Loucy (cell line): ENCODE results near the gene MBNL1.

Experiments
- H2AFZ ChIP-seq: fragments of 200-600 bp; sonication (generic); 2 replicates; pipeline ENCODE4 v1.6.0; 2016; ENCODE audit warnings: antibody characterized with exemption, mild to moderate bottlenecking, low read length, moderate library complexity
- H3F3A ChIP-seq: fragments of 200-600 bp; 2 replicates; pipeline ENCODE4 v1.6.0; 2016; ENCODE audit warnings: antibody characterized with exemption, low read depth, mild to moderate bottlenecking
- H3K27me3 ChIP-seq: fragments of 200-600 bp; sonication (generic); 2 replicates; pipeline ENCODE4 v1.6.1; 2014; ENCODE audit warnings: low read length, mild to moderate bottlenecking; ENCODE audit not compliant: insufficient read depth, poor library complexity, severe bottlenecking
- H3K36me3 ChIP-seq: fragments of 200-600 bp; sonication (generic); 2 replicates; pipeline ENCODE4 v1.6.1; 2016; ENCODE audit warnings: low read length; ENCODE audit not compliant: insufficient read depth
- H3K4me1 ChIP-seq: fragments of 200-600 bp; sonication (generic); 2 replicates; pipeline ENCODE4 v1.5.1; 2014; ENCODE audit warnings: low read length, mild to moderate bottlenecking; ENCODE audit not compliant: insufficient read depth, poor library complexity, severe bottlenecking
- H3K4me2 ChIP-seq: fragments of 200-600 bp; sonication (generic); 2 replicates; pipeline ENCODE4 v1.6.0; 2014; ENCODE audit warnings: antibody characterized with exemption, low read length, low read depth, mild to moderate bottlenecking; ENCODE audit not compliant: poor library complexity, severe bottlenecking
- H3K4me3 ChIP-seq: fragments of 200-600 bp; sonication (generic); 2 replicates; pipeline ENCODE4 v1.5.1; 2014; ENCODE audit warnings: low read length, mild to moderate bottlenecking, mixed read lengths; ENCODE audit not compliant: poor library complexity, severe bottlenecking
- H3K79me2 ChIP-seq: fragments of 200-600 bp; sonication (generic); 2 replicates; pipeline ENCODE4 v1.6.1; 2014; ENCODE audit warnings: low read length; ENCODE audit not compliant: insufficient read depth
- H3K9ac ChIP-seq: fragments of 200-600 bp; sonication (generic); 2 replicates; pipeline ENCODE4 v1.6.0; 2014; ENCODE audit warnings: mild to moderate bottlenecking, low read depth, low read length, moderate library complexity; ENCODE audit not compliant: poor library complexity, severe bottlenecking
- H3K9me2 ChIP-seq: fragments of 200-600 bp; sonication (generic); replicated peaks from 2 replicates; pipeline ENCODE4 v1.6.1; 2016; ENCODE audit warnings: low read depth, low read length, mixed read lengths
- H3K9me3 ChIP-seq: fragments of 200-600 bp; sonication (generic); 2 replicates; pipeline ENCODE4 v1.6.1; 2014; ENCODE audit warnings: mild to moderate bottlenecking, antibody characterized with exemption, low read length, low read depth; ENCODE audit not compliant: insufficient read depth
- H4K20me1 ChIP-seq: fragments of 200-600 bp; sonication (generic); 2 replicates; pipeline ENCODE4 v1.6.0; 2014; ENCODE audit warnings: antibody characterized with exemption, low read length, mild to moderate bottlenecking; ENCODE audit not compliant: insufficient read depth, poor library complexity, severe bottlenecking
- EZH2phosphoT487 ChIP-seq: fragments of 200-600 bp; IDR thresholded peaks from 2 replicates; pipeline ENCODE4 v1.6.1; 2018; ENCODE audit warnings: antibody characterized with exemption, mild to moderate bottlenecking, moderate library complexity, borderline replicate concordance
- TF ChIP-seq, protein P1 (sequence below): fragments of 200-600 bp; sonication (generic); conservative IDR thresholded peaks from 2 replicates; pipeline ENCODE4 v1.5.1; 2014; ENCODE audit warnings: mild to moderate bottlenecking, antibody characterized with exemption, low read length

Gene MBNL1

DNA sequence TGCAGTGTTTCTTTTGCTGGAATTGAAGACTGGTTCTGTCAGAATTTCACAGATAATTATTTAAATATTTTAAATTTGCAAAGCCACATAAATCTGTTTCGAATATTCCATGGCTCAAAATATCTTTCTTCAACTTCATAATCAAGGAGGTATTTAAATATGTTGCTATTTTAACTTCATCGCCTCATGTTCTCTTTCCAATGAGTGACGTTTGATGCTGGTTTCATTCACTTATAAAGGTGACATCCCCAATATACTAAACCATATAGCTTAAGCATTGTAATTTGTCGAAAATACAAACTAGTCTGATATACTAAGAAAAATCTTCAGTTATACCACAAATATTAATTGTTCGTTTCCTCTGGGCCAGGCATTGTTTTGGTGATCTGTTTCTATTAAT lies 22.5 kb downstream of the MBNL1 start:
- Histone ChIP-seq H3K4me3 (no peak overlapping the region), H3K9me3 (no peaks in the 10 kb centered on the region), H3K9ac (no peak overlapping the region), H3K27me3 (no peaks in the 10 kb centered on the region), H3K4me1 (peaks cover 68% of the 10 kb centered on the region), H3K79me2 (peaks cover 98% of the 10 kb centered on the region), H3K36me3 (no peaks in the 10 kb centered on the region; the same call in 1 of the 2 replicates), H3K9me2 (no peaks in the 10 kb centered on the region), H2AFZ (no peak overlapping the region), H4K20me1 (peaks cover 96% of the 10 kb centered on the region), H3K4me2 (peak overlapping the region; percentile 14), H3F3A (0 out of 2 replicates have a peak, but pooled peaks cover 3% of the 10 kb centered on the region)
- no peak for TF ChIP-seq EZH2phosphoT487
- TF ChIP-seq, protein P1, sequence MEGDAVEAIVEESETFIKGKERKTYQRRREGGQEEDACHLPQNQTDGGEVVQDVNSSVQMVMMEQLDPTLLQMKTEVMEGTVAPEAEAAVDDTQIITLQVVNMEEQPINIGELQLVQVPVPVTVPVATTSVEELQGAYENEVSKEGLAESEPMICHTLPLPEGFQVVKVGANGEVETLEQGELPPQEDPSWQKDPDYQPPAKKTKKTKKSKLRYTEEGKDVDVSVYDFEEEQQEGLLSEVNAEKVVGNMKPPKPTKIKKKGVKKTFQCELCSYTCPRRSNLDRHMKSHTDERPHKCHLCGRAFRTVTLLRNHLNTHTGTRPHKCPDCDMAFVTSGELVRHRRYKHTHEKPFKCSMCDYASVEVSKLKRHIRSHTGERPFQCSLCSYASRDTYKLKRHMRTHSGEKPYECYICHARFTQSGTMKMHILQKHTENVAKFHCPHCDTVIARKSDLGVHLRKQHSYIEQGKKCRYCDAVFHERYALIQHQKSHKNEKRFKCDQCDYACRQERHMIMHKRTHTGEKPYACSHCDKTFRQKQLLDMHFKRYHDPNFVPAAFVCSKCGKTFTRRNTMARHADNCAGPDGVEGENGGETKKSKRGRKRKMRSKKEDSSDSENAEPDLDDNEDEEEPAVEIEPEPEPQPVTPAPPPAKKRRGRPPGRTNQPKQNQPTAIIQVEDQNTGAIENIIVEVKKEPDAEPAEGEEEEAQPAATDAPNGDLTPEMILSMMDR, result no peak

DNA sequence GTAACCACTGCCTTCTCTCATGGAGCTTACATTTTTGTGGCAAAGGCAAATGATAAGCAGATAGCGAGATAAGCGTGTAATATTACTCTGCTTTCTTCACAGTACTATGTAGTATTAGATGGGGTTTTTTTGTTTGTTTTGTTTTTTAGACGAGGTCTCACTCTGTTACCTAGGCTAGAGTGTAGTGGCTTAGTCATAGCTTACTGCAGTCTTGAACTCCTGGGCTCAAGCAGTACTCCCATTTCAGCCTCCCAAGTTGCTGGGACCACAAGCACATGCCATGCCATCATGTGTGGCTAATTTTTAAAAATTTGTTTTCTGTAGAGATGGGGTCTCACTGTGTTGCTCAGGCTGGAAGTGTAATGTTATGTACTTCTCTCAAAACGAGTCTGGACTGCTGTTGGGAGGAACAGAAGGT lies 22.9 kb downstream of the MBNL1 start:
- Histone ChIP-seq H3K9me3 (no peaks in the 10 kb centered on the region), H3K4me1 (peaks cover 67% of the 10 kb centered on the region), H3K27me3 (no peaks in the 10 kb centered on the region), H3K4me2 (peak overlapping the region; percentile 14), H3K9ac (no peak overlapping the region), H3K36me3 (no peaks in the 10 kb centered on the region; the same call in 1 of the 2 replicates), H3K4me3 (no peak overlapping the region), H3K9me2 (no peaks in the 10 kb centered on the region), H3F3A (0 out of 2 replicates have a peak, but pooled peaks cover 3% of the 10 kb centered on the region), H4K20me1 (peaks cover 98% of the 10 kb centered on the region), H2AFZ (no peak overlapping the region), H3K79me2 (peaks cover 100% of the 10 kb centered on the region)
- no peak for TF ChIP-seq EZH2phosphoT487
- TF ChIP-seq, protein P1, result no peak

- peaks cover 99% of the 10 kb centered on the region for H4K20me1 ChIP-seq
- 0 out of 2 replicates have a peak, but pooled peaks cover 3% of the 10 kb centered on the region for H3F3A ChIP-seq
Measured at GRCh38 chr3:152292366-152292765, 23.6 kb downstream of the MBNL1 start.

More at GRCh38 chr3:152292366-152292765, 23.6 kb downstream of the MBNL1 start:
- H3K9me3 ChIP-seq, result no peaks in the 10 kb centered on the region
- no peaks in the 10 kb centered on the region for H3K9me2 ChIP-seq
- peaks cover 62% of the 10 kb centered on the region for H3K4me1 ChIP-seq
- H2AFZ ChIP-seq, result no peak overlapping the region
- H3K36me3 ChIP-seq, result no peaks in the 10 kb centered on the region; the same call in 1 of the 2 replicates
- H3K4me3 ChIP-seq, result no peak overlapping the region
- H3K27me3 ChIP-seq, result no peaks in the 10 kb centered on the region
- peaks cover 100% of the 10 kb centered on the region for H3K79me2 ChIP-seq
- no peak overlapping the region for H3K9ac ChIP-seq
- TF ChIP-seq, protein P1, result no peak
- no peak for TF ChIP-seq EZH2phosphoT487
- no peak overlapping the region for H3K4me2 ChIP-seq
